Measurements from ENCODE around the gene CPNE7. TPM values are rescaled to one million over a fixed set of nuclear protein-coding genes. Genes with fewer than 3 reads are reported as not detected.

CPNE7 gene
- total RNA-seq, 4 donors from 2014 or later = 0.44 to 1.1 TPM; not detected in 2

- no peaks in the 10 kb centered on the region for H3K9me3 ChIP-seq
- H3K4me1 ChIP-seq = no peaks in the 10 kb centered on the region
- DNase-seq = no peak
- peaks cover 53 to 54% of the 10 kb centered on the region in 2 donors for H3K36me3 ChIP-seq
- no peak for TF ChIP-seq POLR2A (IDR thresholded peaks at IDR 0.05)
- no peak for TF ChIP-seq CTCF (IDR thresholded peaks at IDR 0.05)
- 92 to 95% methylated on average over 24 to 26 of the region's 26 CpGs for WGBS, 2 donors
- H3K27me3 ChIP-seq = no peaks in the 10 kb centered on the region
- intact Hi-C loops (cut with DNase I) = no loop called here
- no peak overlapping the region for H3K27ac ChIP-seq
- no peak overlapping the region for H3K4me3 ChIP-seq (replicated peaks in 1 of 3)
These were observed 29.6 kb upstream of the CPNE7 start for GRCh38 chr16:89545831-89546574.

GRCh38 chr16:89546781-89547180, 28.8 kb upstream of the CPNE7 start:
- intact Hi-C loops (cut with DNase I) = no loop called here
- Histone ChIP-seq H3K4me1 (no peaks in the 10 kb centered on the region), H3K4me3 (replicated peaks in 1 of 3) (no peak overlapping the region), H3K9me3 (no peaks in the 10 kb centered on the region), H3K27ac (no peak overlapping the region), H3K36me3 (peaks cover 53 to 61% of the 10 kb centered on the region in 2 donors), H3K27me3 (no peaks in the 10 kb centered on the region)
- 86 to 97% methylated on average over 8 to 13 of the region's 19 CpGs for WGBS, 2 donors
- no peak for TF ChIP-seq CTCF (IDR thresholded peaks at IDR 0.05)
- TF ChIP-seq POLR2A (IDR thresholded peaks at IDR 0.05) = no peak
- DNase-seq = no peak

- WGBS, 2 donors = 95 to 96% methylated on average over 17 of the region's 17 CpGs
- no peak for DNase-seq
- H3K4me1 ChIP-seq = no peaks in the 10 kb centered on the region
- H3K4me3 ChIP-seq (replicated peaks in 1 of 3) = no peak overlapping the region
- no peaks in the 10 kb centered on the region for H3K27me3 ChIP-seq
- H3K9me3 ChIP-seq = no peaks in the 10 kb centered on the region
- TF ChIP-seq POLR2A (IDR thresholded peaks at IDR 0.05) (no peak), CTCF (IDR thresholded peaks at IDR 0.05) (no peak)
- H3K36me3 ChIP-seq = peaks cover 53 to 65% of the 10 kb centered on the region in 2 donors
- no peak overlapping the region for H3K27ac ChIP-seq
- intact Hi-C loops (cut with DNase I) = no loop called here
These were observed 28.3 kb upstream of the CPNE7 start for GRCh38 chr16:89547291-89547690.

GRCh38 chr16:89547860-89548259, 27.7 kb upstream of the CPNE7 start:
- H3K36me3 ChIP-seq = peaks cover 58 to 71% of the 10 kb centered on the region in 2 donors
- intact Hi-C loops (cut with DNase I) = no loop called here
- 96 to 97% methylated on average over 20 of the region's 20 CpGs for WGBS, 2 donors
- no peak overlapping the region for H3K27ac ChIP-seq
- H3K27me3 ChIP-seq = no peaks in the 10 kb centered on the region
- no peaks in the 10 kb centered on the region for H3K4me1 ChIP-seq
- no peak for TF ChIP-seq POLR2A (IDR thresholded peaks at IDR 0.05)
- no peak for DNase-seq
- H3K4me3 ChIP-seq (replicated peaks in 1 of 3) = no peak overlapping the region
- H3K9me3 ChIP-seq = no peaks in the 10 kb centered on the region

GRCh38 chr16:89548344-89549006, 27.1 kb upstream of the CPNE7 start:
- Histone ChIP-seq H3K9me3 (no peaks in the 10 kb centered on the region), H3K4me1 (no peaks in the 10 kb centered on the region), H3K36me3 (peaks cover 65 to 77% of the 10 kb centered on the region in 2 donors), H3K27me3 (no peaks in the 10 kb centered on the region), H3K27ac (no peak overlapping the region), H3K4me3 (replicated peaks in 1 of 3) (no peak overlapping the region)
- WGBS, 2 donors = 91% methylated on average over 28 of the region's 28 CpGs
- intact Hi-C loops (cut with DNase I) = no loop called here
- TF ChIP-seq CTCF (IDR thresholded peaks at IDR 0.05) (no peak), POLR2A (IDR thresholded peaks at IDR 0.05) (no peak)
- no peak for DNase-seq
